GM23248 (cell line): Measurements from ENCODE around the gene HNF1B. TPM values are rescaled to one million over a fixed set of nuclear protein-coding genes. Genes with fewer than 3 reads are reported as not detected.

Experiments
- DNase-seq: peaks from one replicate; pipeline ENCODE4 v3.0.0-alpha.2; 2015
- H2AFZ ChIP-seq: fragments of 200-600 bp; sonication (generic); 2 replicates; pipeline ENCODE4 v1.6.1; 2016; ENCODE audit warnings: antibody characterized with exemption
- H3F3A ChIP-seq: fragments of 200-600 bp; sonication (generic); 2 replicates; pipeline ENCODE4 v1.6.1; 2016; ENCODE audit warnings: mild to moderate bottlenecking, antibody characterized with exemption, mixed run types; ENCODE audit not compliant: insufficient read depth
- H3K27ac ChIP-seq: fragments of 200-600 bp; sonication (generic); 2 replicates; pipeline ENCODE4 v1.5.1; 2016; ENCODE audit warnings: mild to moderate bottlenecking
- H3K27me3 ChIP-seq: fragments of 200-600 bp; sonication (generic); replicated peaks from 2 replicates; pipeline ENCODE4 v1.6.1; 2016; ENCODE audit warnings: mild to moderate bottlenecking; ENCODE audit not compliant: insufficient read depth
- H3K36me3 ChIP-seq: fragments of 200-600 bp; sonication (generic); 2 replicates; pipeline ENCODE4 v1.6.1; 2016; ENCODE audit warnings: low read depth, mild to moderate bottlenecking
- H3K4me1 ChIP-seq: fragments of 200-600 bp; sonication (generic); 2 replicates; pipeline ENCODE4 v1.6.1; 2016; ENCODE audit warnings: mild to moderate bottlenecking; ENCODE audit not compliant: insufficient read depth
- H3K4me2 ChIP-seq: fragments of 200-600 bp; sonication (generic); one replicate; pipeline ENCODE4 v1.6.1; 2016; ENCODE audit warnings: mild to moderate bottlenecking; ENCODE audit not compliant: unreplicated experiment
- H3K4me3 ChIP-seq: fragments of 200-600 bp; sonication (generic); 2 replicates; pipeline ENCODE4 v1.5.1; 2016; ENCODE audit warnings: mild to moderate bottlenecking
- H3K79me2 ChIP-seq: fragments of 200-600 bp; sonication (generic); 2 replicates; pipeline ENCODE4 v1.6.1; 2016; ENCODE audit warnings: mild to moderate bottlenecking; ENCODE audit not compliant: insufficient read depth
- H3K9ac ChIP-seq: fragments of 200-600 bp; sonication (generic); 2 replicates; pipeline ENCODE4 v1.6.1; 2016; ENCODE audit warnings: mild to moderate bottlenecking
- H3K9me2 ChIP-seq: fragments of 200-600 bp; sonication (generic); 2 replicates; pipeline ENCODE4 v1.6.1; 2016; ENCODE audit warnings: mixed run types, mild to moderate bottlenecking, moderate library complexity; ENCODE audit not compliant: insufficient read depth
- H3K9me3 ChIP-seq: fragments of 200-600 bp; sonication (generic); one replicate; pipeline ENCODE4 v1.6.1; 2017; ENCODE audit warnings: low read depth
- H4K20me1 ChIP-seq: fragments of 200-600 bp; sonication (generic); 2 replicates; pipeline ENCODE4 v1.6.0; 2016; ENCODE audit not compliant: insufficient read depth
- EZH2 ChIP-seq: fragments of 200-600 bp; sonication (generic); IDR thresholded peaks from 2 replicates; pipeline ENCODE4 v1.6.1; 2018; ENCODE audit warnings: antibody characterized with exemption, mild to moderate bottlenecking; ENCODE audit not compliant: insufficient read depth, poor library complexity, severe bottlenecking
- EZH2phosphoT487 ChIP-seq: fragments of 200-600 bp; sonication (generic); IDR thresholded peaks from 2 replicates; pipeline ENCODE4 v1.6.1; 2018; ENCODE audit warnings: antibody characterized with exemption, moderate library complexity, mild to moderate bottlenecking, low read depth; ENCODE audit not compliant: insufficient read depth
- WGBS, 2 experiments: methylation state at CpG; one replicate each; pipeline ENCODE4 v1.1.6; 2015 to 2017; ENCODE audit warnings: low lambda C conversion rate in 2 of 2, low coverage in 1 of 2; ENCODE audit errors: missing lambda C conversion rate in 2 of 2; 5-methylcytosine and 5-hydroxymethylcytosine counted together
- in situ Hi-C: fragments of 300-500 bp; cut with MboI; formaldehyde crosslinking; loops from 2 replicates; pipeline ENCODE4 v1.15.0; 2020
- polyA plus RNA-seq: library from polyadenylated mRNA; unstranded; fragments of >200 nt; fragmentation: Nextera tagmentation; extraction: Ambion mirVana; gene quantifications from 2 replicates; pipeline ENCODE4 v1.2.1, GENCODE V29; 2016
- total RNA-seq: library from RNA; depleted of rRNA; stranded (reverse); fragments of >200 nt; shearing (Covaris generic); gene quantifications from 2 replicates; pipeline ENCODE4 v1.2.3, GENCODE V29; 2014

The HNF1B gene
- total and polyA plus RNA-seq, 2 experiments from 2014 or later, result not detected

DNA sequence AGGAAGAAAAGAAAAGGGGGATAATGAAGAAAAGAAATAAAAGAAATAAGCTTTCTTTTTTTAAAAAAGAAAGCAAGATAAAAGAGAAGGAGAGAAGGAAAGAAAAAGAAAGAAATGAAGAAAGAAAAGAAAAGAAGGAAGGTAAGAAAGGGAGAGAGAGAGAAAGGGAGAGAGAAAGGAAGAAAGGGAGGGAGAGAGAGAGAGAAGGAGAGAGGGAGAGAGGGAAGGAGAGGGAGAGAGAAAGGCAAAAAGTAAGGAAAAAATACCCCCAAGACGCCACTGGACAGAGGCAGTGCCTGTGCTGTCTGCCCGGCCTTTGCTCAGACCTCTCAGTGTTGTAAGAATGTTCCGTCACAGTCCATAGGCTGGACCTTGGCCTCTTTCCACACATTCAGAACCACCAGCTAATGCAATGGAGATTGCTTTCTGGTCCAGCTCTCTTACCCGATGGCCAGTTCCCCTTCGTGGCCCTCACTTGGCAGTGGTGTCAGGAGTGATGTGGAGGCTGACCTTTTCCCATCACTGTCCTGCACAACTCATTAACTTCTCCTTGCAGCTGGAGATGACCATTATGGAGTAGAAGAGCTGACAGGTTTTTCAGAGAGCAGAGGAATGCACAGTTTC, 14.3 kb upstream of the HNF1B start:
- H2AFZ ChIP-seq, result no peak overlapping the region
- H3K36me3 ChIP-seq, result no peaks in the 10 kb centered on the region
- H3K9me3 ChIP-seq, result no peaks in the 10 kb centered on the region
- no peaks in the 10 kb centered on the region for H3K79me2 ChIP-seq
- no peak overlapping the region for H3K4me3 ChIP-seq
- no peak for DNase-seq
- H3F3A ChIP-seq, result no peaks in the 10 kb centered on the region
- WGBS, 2 experiments, result 33 to 44% methylated on average over 5 of the region's 5 CpGs
- no peaks in the 10 kb centered on the region for H3K4me1 ChIP-seq
- H3K4me2 ChIP-seq, result no peak overlapping the region
- H4K20me1 ChIP-seq, result no peaks in the 10 kb centered on the region
- TF ChIP-seq EZH2 (no peak), EZH2phosphoT487 (no peak)
- in situ Hi-C loops, result no loop called here
- H3K27ac ChIP-seq, result no peak overlapping the region
- peaks cover 32% of the 10 kb centered on the region for H3K27me3 ChIP-seq
- no peak overlapping the region for H3K9ac ChIP-seq
- no peaks in the 10 kb centered on the region for H3K9me2 ChIP-seq

DNA sequence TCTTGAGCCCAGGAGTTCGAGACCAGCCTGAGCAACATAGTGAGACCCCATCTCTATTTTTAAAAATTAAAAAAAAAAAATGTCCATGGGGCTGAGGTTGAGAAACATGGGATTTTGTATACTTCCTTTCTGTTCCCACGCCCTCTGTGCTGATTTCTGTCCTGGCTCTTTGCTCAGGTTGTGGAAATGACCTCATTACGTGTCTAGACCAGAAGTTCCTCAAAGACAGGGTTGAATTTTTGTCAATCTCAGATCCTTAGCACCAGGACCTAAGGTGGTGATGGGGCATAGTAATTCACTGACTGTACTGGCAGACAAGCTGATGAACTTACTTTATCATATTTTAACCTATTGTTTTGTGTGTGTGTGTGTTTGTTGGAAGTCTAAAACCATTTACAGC, 11.2 kb upstream of the HNF1B start:
- Histone ChIP-seq H3K4me1 (peaks cover 11% of the 10 kb centered on the region), H3K27ac (no peak overlapping the region), H3K36me3 (no peaks in the 10 kb centered on the region), H3K9me3 (no peaks in the 10 kb centered on the region), H3K9me2 (no peaks in the 10 kb centered on the region), H3K4me2 (no peak overlapping the region), H2AFZ (no peak overlapping the region), H4K20me1 (no peaks in the 10 kb centered on the region), H3K9ac (no peak overlapping the region), H3F3A (peaks cover 15% of the 10 kb centered on the region; the same call in 1 of the 2 replicates), H3K4me3 (no peak overlapping the region), H3K27me3 (peaks cover 11% of the 10 kb centered on the region; the same call in 1 of the 2 replicates), H3K79me2 (no peaks in the 10 kb centered on the region)
- WGBS, 2 experiments, result 46 to 50% methylated on average over 3 of the region's 3 CpGs
- TF ChIP-seq EZH2, result no peak
- TF ChIP-seq EZH2phosphoT487, result no peak
- in situ Hi-C loops, result no loop called here
- no peak for DNase-seq

DNA sequence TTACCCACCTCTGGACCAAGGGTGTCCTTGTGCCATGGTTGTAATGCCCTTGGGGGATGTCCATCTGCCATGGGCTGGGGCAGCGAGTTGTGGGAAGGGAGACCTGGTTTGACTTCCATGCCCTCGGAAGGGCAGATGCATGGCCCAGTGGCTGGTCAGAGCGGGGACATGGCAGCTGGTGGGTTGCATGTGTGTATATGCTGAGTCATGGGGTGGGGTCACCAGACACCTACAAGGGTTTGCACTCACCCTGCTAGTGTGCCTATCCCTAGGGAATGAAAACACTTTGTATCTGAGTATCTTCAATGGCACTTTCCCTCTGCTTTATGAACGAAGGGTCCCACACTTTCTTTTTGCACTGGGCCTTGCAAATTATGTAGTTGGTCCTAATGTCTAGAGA, 10.6 kb upstream of the HNF1B start:
- Histone ChIP-seq H3K9me3 (no peaks in the 10 kb centered on the region), H3K27me3 (peaks cover 11% of the 10 kb centered on the region; the same call in 1 of the 2 replicates), H2AFZ (no peak overlapping the region), H3K4me2 (no peak overlapping the region), H3K9me2 (no peaks in the 10 kb centered on the region), H4K20me1 (no peaks in the 10 kb centered on the region), H3K79me2 (no peaks in the 10 kb centered on the region), H3K36me3 (no peaks in the 10 kb centered on the region), H3K4me1 (peaks cover 11% of the 10 kb centered on the region), H3K4me3 (no peak overlapping the region), H3K27ac (no peak overlapping the region), H3K9ac (no peak overlapping the region), H3F3A (peaks cover 15% of the 10 kb centered on the region; the same call in 1 of the 2 replicates)
- in situ Hi-C loops, result no loop called here
- TF ChIP-seq EZH2, result no peak
- no peak for TF ChIP-seq EZH2phosphoT487
- 73 to 74% methylated on average over 4 of the region's 4 CpGs for WGBS, 2 experiments
- no peak for DNase-seq

DNA sequence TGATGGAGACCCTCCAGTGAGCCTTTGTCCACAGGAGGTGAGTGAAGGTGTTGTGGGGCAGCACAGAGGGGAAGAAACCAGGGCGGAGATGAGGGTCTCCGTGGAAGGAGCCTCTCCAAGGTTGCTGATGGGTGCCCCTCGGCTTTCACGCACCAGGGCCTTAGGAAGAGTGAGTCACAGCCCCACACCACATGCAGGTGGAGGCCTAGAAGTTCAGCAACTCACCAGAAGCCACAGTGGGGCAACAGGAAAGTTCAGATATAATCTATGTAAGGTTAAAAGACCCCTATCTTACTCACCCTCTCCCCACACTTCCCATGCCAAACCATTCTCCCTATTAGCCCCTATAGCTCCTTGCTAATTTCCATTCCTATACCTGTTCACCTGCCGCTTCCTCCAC, 9.5 kb upstream of the HNF1B start:
- Histone ChIP-seq H3K27ac (no peak overlapping the region), H3K9me2 (no peaks in the 10 kb centered on the region), H3K4me3 (no peak overlapping the region), H3K4me1 (peaks cover 11% of the 10 kb centered on the region), H2AFZ (no peak overlapping the region), H3K9ac (no peak overlapping the region), H3K9me3 (no peaks in the 10 kb centered on the region), H3K79me2 (no peaks in the 10 kb centered on the region), H4K20me1 (no peaks in the 10 kb centered on the region), H3K36me3 (no peaks in the 10 kb centered on the region), H3F3A (peaks cover 15% of the 10 kb centered on the region; the same call in 1 of the 2 replicates), H3K27me3 (peaks cover 10% of the 10 kb centered on the region; the same call in 1 of the 2 replicates), H3K4me2 (no peak overlapping the region)
- 48 to 54% methylated on average over 5 of the region's 5 CpGs for WGBS, 2 experiments
- no peak for DNase-seq
- in situ Hi-C loops, result no loop called here
- TF ChIP-seq EZH2 (no peak), EZH2phosphoT487 (no peak)
